Activated CD8-positive, alpha-beta memory T cell treated with anti-CD3 and anti-CD28 coated beads, Interleukin-2, amount 10 ng/mL, durations not matched to agents 7 days and 5 days (primary cell): ENCODE measurements around the gene PLPP2. TPM values are rescaled to one million over a fixed set of nuclear protein-coding genes. Genes with fewer than 3 reads are reported as not detected.
"Not testable (repeated sequence)": the region's sequence is repeated elsewhere in the genome, so short reads cannot be mapped to it uniquely, and the experiment has no call there.

Experiments
- ATAC-seq: fragments of 150-1000 bp; cut with Tn5 transposase; one replicate; pipeline ENCODE4 v1.10.0; 2021; ENCODE audit warnings: moderate library complexity
- CTCF ChIA-PET: fragments of 350-600 bp; sonication (Branson Sonifier 250); formaldehyde crosslinking; loops from one replicate; lab custom pipeline; 2021; ENCODE audit warnings: antibody characterized with exemption; lab: Charles Lee
- DNase-seq: peaks from one replicate; pipeline ENCODE4 v3.0.0-alpha.2; 2020
- H3K27ac Mint-ChIP-seq: one replicate; pipeline ENCODE4 v1.8.0; 2021; ENCODE audit warnings: mild to moderate bottlenecking, mixed read lengths
- H3K27me3 Mint-ChIP-seq: one replicate; pipeline ENCODE4 v1.8.0; 2021; ENCODE audit warnings: mixed read lengths
- H3K36me3 Mint-ChIP-seq: one replicate; pipeline ENCODE4 v1.8.0; 2021; ENCODE audit warnings: mild to moderate bottlenecking, mixed read lengths
- H3K4me1 Mint-ChIP-seq: one replicate; pipeline ENCODE4 v1.8.0; 2021; ENCODE audit warnings: mixed read lengths
- H3K4me3 Mint-ChIP-seq: one replicate; pipeline ENCODE4 v1.8.0; 2021; ENCODE audit warnings: mild to moderate bottlenecking, moderate library complexity, mixed read lengths
- H3K9me3 Mint-ChIP-seq: one replicate; pipeline ENCODE4 v1.8.0; 2022; ENCODE audit warnings: low read depth, mixed read lengths
- total RNA-seq, 2 experiments: library from RNA; stranded (reverse); gene quantifications; one replicate each; pipeline ENCODE4 v1.2.3, GENCODE V29; 2021

The PLPP2 gene
- total RNA-seq, 2 experiments from 2014 or later: not detected

DNA sequence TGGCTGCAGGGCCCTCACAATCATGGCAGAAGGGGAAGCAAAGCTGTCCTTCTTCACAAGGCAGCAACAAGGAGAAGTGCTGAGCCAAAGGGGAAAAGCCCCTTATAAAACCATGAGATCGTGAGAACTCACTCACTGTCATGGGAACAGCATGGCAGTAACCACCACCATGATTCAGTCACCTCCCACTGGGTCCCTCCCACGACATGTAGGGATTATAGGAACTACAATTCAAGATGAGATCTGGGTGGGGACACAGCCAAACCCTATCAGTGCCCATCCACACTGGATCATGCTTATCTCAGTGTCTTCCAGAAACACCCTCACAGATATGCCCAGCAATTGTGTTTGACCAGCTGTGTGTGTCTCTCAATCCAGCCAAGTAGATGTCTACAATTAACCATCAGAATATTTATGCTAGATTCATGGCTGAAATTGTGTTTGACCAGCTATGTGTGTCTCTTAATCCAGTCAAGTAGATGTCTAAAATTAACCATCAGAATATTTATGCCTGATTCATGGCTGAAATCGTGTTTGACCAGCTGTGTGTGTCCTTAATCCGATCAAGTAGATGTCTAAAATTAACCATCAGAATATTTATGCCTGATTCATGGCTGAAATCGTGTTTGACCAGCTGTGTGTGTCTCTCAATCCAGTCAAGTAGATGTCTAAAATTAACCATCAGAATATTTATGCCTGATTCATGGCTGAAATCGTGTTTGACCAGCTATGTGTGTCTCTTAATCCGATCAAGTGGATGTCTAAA is 38.6 kb downstream of the PLPP2 start:
- CTCF ChIA-PET, ATAC-seq, H3K9me3 Mint-ChIP-seq, H3K36me3 Mint-ChIP-seq, DNase-seq, H3K4me3 Mint-ChIP-seq, H3K27ac Mint-ChIP-seq, H3K4me1 Mint-ChIP-seq: not testable (repeated sequence)
- peaks cover 43% of the 10 kb centered on the region for H3K27me3 Mint-ChIP-seq

- CTCF ChIA-PET: interaction anchor here (0.7 to 1.4 kb wide), 6 partner anchors 10 to 264 kb away, joined by 3 to 4 read pairs (median 4); no protein-coding TSS in a partner anchor
- H3K27me3 Mint-ChIP-seq: peaks cover 2% of the 10 kb centered on the region
- no peak overlapping the region for H3K4me3 Mint-ChIP-seq
- H3K27ac Mint-ChIP-seq: no peak overlapping the region
- no peaks in the 10 kb centered on the region for H3K4me1 Mint-ChIP-seq
- DNase-seq (peak; percentile 52), ATAC-seq (no peak)
- H3K9me3 Mint-ChIP-seq: no peaks in the 10 kb centered on the region
- H3K36me3 Mint-ChIP-seq: no peaks in the 10 kb centered on the region
These were observed 44.7 kb downstream of the PLPP2 start for GRCh38 chr19:246551-246950.

DNA sequence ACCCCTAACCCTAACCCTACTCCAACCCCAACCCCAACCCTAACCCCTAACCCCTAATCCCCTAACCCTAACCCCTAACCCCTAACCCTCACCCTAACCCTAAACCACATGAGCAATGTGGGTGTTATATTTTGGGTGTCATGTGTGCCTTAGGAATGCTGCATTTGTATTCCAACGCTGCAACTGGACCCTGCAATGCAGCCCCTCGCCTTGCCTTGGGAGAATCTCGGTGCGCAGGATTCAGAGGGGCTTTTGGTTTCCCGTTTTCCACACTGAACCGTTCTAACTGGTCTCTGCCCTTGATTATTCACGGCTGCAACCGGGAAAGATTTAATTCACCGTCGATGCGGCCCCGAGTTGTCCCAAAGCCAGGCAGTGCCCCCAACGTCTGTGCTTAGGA is 45.3 kb downstream of the PLPP2 start:
- H3K27me3 Mint-ChIP-seq, H3K27ac Mint-ChIP-seq, H3K4me1 Mint-ChIP-seq, ATAC-seq, CTCF ChIA-PET, H3K36me3 Mint-ChIP-seq, DNase-seq, H3K9me3 Mint-ChIP-seq, H3K4me3 Mint-ChIP-seq: not testable (repeated sequence)

DNA sequence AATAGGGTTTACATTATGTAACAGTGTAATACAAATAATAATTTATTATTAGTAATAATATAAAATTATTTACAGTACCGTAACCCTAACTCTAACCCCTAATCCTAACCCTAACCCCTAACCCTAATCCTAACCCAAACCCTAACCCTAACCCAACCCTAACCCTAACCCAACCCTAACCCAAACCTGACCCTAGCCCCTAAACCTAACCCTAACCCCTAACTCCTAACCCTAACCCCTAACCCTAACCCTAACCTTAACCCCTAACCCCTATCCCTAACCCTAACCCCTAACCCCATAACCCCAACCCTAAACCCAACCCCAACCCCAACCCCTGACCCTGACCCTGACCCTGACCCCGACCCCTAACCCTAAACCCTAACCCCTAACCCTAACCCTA is 45.7 kb downstream of the PLPP2 start:
- no peaks in the 10 kb centered on the region for H3K9me3 Mint-ChIP-seq
- DNase-seq (no peak), ATAC-seq (no peak)
- no peaks in the 10 kb centered on the region for H3K4me1 Mint-ChIP-seq
- no peaks in the 10 kb centered on the region for H3K36me3 Mint-ChIP-seq
- CTCF ChIA-PET: no interaction called here
- no peak overlapping the region for H3K4me3 Mint-ChIP-seq
- H3K27ac Mint-ChIP-seq: no peak overlapping the region
- no peaks in the 10 kb centered on the region for H3K27me3 Mint-ChIP-seq

Other genes with a start within 250 kb of the PLPP2 start
- gene OR4F17, start 184.3 kb downstream of the PLPP2 start, total RNA-seq: not detected
- 10 to 100 TPM; 21.6 to 23.8 TPM for gene MIER2, start 53.4 kb upstream of the PLPP2 start, total RNA-seq
- not detected for gene C2CD4C, start 117.7 kb upstream of the PLPP2 start, total RNA-seq
- gene SHC2, start 169.6 kb upstream of the PLPP2 start, total RNA-seq: not detected
- gene MADCAM1, start 205.1 kb upstream of the PLPP2 start, total RNA-seq: under 1 TPM; 0.16 to 0.44 TPM
- 10 to 100 TPM; 19.4 to 21.6 TPM for gene TPGS1, start 216.1 kb upstream of the PLPP2 start, total RNA-seq
- gene CDC34, start 240.4 kb upstream of the PLPP2 start, total RNA-seq: 10 to 100 TPM; 58.3 to 58.9 TPM